ENCODE data around the gene ZNF639. TPM values are rescaled to one million over a fixed set of nuclear protein-coding genes. Genes with fewer than 3 reads are reported as not detected.

ZNF639 gene
- total RNA-seq, 6 experiments from 2014 or later = 12.0 to 20.7 (median 14.7) TPM

- Histone ChIP-seq H3K27me3 (no peaks in the 10 kb centered on the region), H3K36me3 (peaks cover 0 to 60% (median 15%) of the 10 kb centered on the region in 4 donors), H3K4me3 (no peak overlapping the region), H3K4me1 (no peaks in the 10 kb centered on the region), H3K27ac (no peak overlapping the region), H3K9me3 (no peaks in the 10 kb centered on the region)
- DNase-seq (no peak), ATAC-seq (no peak)
- 100% methylated on average over 1 of the region's 1 CpG for WGBS (ENCODE audit: insufficient coverage, low coverage, low lambda C conversion rate, missing lambda C conversion rate)
- TF ChIP-seq POLR2A (IDR thresholded peaks at IDR 0.05) = no peak
- TF ChIP-seq, protein P1, sequence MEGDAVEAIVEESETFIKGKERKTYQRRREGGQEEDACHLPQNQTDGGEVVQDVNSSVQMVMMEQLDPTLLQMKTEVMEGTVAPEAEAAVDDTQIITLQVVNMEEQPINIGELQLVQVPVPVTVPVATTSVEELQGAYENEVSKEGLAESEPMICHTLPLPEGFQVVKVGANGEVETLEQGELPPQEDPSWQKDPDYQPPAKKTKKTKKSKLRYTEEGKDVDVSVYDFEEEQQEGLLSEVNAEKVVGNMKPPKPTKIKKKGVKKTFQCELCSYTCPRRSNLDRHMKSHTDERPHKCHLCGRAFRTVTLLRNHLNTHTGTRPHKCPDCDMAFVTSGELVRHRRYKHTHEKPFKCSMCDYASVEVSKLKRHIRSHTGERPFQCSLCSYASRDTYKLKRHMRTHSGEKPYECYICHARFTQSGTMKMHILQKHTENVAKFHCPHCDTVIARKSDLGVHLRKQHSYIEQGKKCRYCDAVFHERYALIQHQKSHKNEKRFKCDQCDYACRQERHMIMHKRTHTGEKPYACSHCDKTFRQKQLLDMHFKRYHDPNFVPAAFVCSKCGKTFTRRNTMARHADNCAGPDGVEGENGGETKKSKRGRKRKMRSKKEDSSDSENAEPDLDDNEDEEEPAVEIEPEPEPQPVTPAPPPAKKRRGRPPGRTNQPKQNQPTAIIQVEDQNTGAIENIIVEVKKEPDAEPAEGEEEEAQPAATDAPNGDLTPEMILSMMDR (IDR thresholded peaks at IDR 0.05) = no peak
- intact Hi-C loops (cut with DNase I) = no loop called here
Observed at GRCh38 chr3:179355996-179356395, 33.2 kb downstream of the ZNF639 start.

DNA sequence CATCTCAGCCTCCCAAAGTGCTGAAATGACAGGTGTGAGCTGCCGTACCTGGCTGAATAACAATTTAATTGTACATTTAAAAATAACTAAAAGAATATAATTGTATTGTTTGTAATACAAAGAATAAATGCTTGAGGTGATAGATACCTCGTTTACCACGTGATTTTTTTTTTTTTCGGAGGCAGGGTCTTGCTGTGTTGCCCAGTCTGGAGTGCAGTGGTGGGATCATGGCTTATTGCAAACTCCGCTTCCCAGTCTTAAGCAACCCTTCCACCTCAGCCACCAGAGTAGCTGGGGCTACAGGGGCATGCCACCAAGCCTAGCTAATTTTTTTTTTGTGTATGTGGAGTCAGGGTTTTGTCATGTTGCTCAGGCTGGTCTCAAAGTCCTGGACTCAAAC, 40.5 kb downstream of the ZNF639 start:
- H3K4me3 ChIP-seq = no peak overlapping the region
- TF ChIP-seq, protein P1 (IDR thresholded peaks at IDR 0.05) = no peak
- no peak for TF ChIP-seq POLR2A (IDR thresholded peaks at IDR 0.05)
- peaks cover 0 to 72% (median 15%) of the 10 kb centered on the region in 4 donors for H3K36me3 ChIP-seq
- intact Hi-C loops (cut with DNase I) = no loop called here
- ATAC-seq = no peak
- no peak for DNase-seq
- WGBS (ENCODE audit: insufficient coverage, low coverage, low lambda C conversion rate, missing lambda C conversion rate) = 95% methylated on average over 5 of the region's 5 CpGs
- no peaks in the 10 kb centered on the region for H3K4me1 ChIP-seq
- H3K9me3 ChIP-seq = no peaks in the 10 kb centered on the region
- no peaks in the 10 kb centered on the region for H3K27me3 ChIP-seq
- H3K27ac ChIP-seq = no peak overlapping the region

GRCh38 chr3:179369621-179370020, 46.8 kb downstream of the ZNF639 start:
- ATAC-seq (no peak), DNase-seq (no peak)
- H3K4me3 ChIP-seq = no peak overlapping the region
- TF ChIP-seq, protein P1 (IDR thresholded peaks at IDR 0.05) = no peak
- no peak for TF ChIP-seq POLR2A (IDR thresholded peaks at IDR 0.05)
- WGBS (ENCODE audit: insufficient coverage, low coverage, low lambda C conversion rate, missing lambda C conversion rate) = 100% methylated on average over 1 of the region's 1 CpG
- intact Hi-C loops (cut with DNase I) = no loop called here
- peaks cover 0 to 45% (median 8%) of the 10 kb centered on the region in 4 donors for H3K36me3 ChIP-seq
- H3K4me1 ChIP-seq = no peaks in the 10 kb centered on the region
- no peak overlapping the region for H3K27ac ChIP-seq
- no peaks in the 10 kb centered on the region for H3K9me3 ChIP-seq
- no peaks in the 10 kb centered on the region for H3K27me3 ChIP-seq

DNA sequence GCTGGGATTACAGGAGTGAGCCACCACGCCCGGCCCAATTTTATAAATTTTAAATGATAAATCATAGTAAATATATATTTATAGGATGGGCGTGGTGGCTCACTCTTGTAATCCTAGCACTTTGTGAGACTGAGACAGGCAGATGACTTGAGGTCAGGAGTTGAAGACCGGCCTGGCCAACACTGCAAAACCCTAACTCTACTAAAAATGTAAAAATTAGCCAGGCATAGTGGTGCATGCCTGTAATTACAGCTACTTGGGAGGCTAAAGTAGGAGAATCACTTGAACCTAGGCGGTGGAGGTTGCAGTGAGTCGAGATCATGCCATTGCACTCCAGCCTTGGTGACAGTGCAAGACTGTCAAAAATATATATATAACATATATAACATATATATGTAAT, 51.1 kb downstream of the ZNF639 start:
- DNase-seq (no peak), ATAC-seq (no peak)
- intact Hi-C loops (cut with DNase I) = no loop called here
- H3K36me3 ChIP-seq = peaks cover 0 to 45% (median 4%) of the 10 kb centered on the region in 4 donors
- TF ChIP-seq POLR2A (IDR thresholded peaks at IDR 0.05) = no peak
- TF ChIP-seq, protein P1 (IDR thresholded peaks at IDR 0.05) = no peak
- no peaks in the 10 kb centered on the region for H3K27me3 ChIP-seq
- 100% methylated on average over 6 of the region's 6 CpGs for whole genome bisulfite sequencing (ENCODE audit: insufficient coverage, low coverage, low lambda C conversion rate, missing lambda C conversion rate)
- no peaks in the 10 kb centered on the region for H3K9me3 ChIP-seq
- no peak overlapping the region for H3K4me3 ChIP-seq
- no peaks in the 10 kb centered on the region for H3K4me1 ChIP-seq
- no peak overlapping the region for H3K27ac ChIP-seq

Measured in right lobe of liver (tissue), 6 donors.